Measurements from ENCODE around the gene RIN3.
A peak's percentile ranks its signal among the peaks of the same experiment; 100 is the strongest.

RIN3 gene

DNA sequence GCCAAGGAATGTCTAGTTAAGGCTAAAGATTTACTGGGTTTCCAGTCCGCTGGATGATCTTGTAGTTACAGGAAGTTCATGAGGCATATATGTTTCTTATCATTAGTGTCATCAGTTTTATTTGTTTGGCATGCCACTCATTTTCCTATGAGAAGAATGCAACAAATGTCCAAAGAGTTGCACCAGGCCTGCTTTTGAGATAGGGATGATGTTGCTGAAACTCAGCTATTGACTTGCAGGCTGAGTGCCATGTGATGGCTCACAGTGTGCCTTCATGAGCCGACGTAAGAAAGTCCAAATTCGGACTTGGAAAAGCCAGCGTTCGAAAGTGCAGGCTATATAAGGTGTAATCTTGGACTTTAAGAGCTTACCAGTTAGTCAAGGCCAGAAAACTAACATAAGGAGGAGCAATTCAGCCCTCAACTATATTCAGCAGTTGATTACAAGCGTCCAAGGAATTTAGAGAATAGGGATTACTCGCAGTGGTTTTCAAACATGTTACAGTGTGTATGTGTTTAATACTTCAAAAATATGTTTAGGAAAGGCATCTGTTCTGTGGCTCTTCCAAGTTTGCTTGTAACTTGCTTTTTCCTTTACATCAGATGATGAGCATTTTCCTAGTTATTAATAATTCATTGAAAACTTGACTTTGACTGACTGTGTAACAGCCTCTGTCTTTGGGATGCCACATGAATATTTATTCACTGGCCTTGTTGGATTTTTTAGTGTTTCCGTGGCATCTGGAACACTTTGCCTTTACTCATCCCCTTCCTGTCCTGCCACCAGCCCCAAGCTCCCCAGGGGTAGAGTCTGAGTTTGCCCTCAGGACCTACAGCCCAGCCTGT, 133.6 kb downstream of the RIN3 start:
- DNase-seq (ENCODE audit: low spot score), result peak; percentile 75

DNA sequence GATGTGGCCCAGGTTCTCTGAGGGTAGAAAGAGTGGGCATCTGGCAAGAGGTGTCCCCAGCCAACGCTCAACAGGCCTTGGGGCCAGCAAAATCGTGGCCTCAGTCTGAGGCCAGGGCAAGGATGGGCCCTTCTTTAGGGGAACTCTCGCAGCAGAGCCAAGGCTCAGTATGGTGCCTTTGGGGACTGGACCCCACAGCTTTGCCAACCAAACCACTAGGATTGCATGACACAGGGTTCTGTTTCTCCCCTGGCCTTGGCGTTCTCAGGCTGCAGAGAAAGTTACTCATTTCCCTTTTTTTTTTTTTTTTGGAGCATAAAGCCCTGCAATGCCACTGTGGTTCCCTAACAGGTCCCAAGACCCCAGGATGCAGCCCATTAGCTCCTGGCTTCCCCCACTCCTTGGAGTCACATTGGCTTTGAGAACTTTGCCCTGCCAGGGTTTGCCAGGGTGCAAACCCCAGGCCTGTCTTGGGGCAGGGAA, 134.3 kb downstream of the RIN3 start:
- peak; percentile 67 for DNase-seq (ENCODE audit: low spot score)

DNA sequence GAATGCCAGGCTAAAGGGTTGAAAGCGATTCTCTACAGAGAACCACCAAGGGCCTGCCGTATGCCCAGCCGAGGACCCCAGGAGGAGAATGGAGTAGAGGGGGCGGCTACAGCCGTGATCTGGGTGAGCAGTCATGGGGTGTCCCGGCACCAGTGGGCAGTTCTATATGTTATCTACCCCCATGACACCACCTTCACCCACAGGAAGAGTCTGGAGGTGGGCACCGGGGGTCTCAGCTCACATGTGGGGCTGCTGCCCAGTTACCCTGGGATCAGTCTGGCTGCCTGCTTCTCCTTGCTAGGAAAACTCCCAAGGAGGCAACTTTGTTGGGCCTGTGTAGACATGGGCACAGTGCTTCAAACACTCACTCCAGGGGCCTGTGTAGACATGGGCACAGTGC, 135.5 kb downstream of the RIN3 start:
- DNase-seq (ENCODE audit: low spot score), result no peak

DNA sequence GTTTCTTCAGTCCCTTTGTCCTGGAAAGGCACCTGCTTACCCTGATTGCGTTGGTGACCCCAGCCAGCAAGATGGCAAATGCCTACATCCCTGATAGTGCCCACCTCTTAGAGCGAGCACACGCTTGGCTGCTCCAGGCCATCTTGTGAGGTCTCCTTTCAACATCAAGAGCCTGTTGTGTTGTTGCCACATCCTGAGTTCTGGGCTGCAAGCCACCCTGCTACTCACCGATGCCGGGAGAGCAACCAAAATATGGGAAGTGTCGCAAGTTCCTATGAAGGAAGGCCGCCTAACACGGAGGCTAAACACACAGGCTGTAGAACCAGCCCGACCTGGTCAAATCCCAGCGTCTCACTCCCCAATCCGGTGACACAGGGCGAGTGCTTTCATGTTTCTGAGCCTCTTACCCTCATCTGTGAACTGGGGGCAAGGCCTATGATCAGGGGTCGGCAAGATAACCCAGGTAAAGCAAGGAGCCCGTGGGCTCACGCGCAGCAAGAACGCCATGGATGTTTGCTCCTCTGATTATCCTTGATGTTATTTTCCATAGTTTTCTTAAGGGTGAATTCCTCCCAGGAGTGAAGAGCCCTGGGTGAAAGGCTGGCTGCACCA, 136.5 kb downstream of the RIN3 start:
- DNase-seq (ENCODE audit: low spot score), result peak; percentile 76

DNA sequence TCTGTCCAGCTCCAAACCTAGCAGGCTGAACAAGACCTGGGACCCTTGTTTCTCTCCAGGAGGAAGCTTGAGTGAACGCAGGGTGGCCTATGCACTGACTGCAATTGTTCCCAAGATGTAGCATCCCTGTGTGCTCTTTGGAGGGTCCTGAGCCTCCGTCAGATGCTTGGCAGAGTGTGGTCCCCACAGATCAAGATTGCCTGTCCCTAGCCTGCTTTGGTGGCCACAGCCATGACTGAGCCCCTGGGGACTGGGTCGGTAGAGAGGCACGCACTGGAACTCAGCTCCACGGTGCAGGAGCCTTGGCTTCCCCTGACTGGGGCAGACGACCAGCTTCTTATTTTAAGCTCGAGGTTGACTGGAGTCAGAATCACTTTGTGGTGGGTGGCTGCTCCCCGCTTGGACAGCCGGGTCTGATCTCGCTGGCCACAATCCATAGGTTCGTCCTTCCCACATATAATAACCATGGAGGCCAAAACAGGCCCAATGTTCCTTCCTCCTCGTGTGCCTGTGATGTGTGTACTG, 137.1 kb downstream of the RIN3 start:
- DNase-seq (ENCODE audit: low spot score), result no peak

DNA sequence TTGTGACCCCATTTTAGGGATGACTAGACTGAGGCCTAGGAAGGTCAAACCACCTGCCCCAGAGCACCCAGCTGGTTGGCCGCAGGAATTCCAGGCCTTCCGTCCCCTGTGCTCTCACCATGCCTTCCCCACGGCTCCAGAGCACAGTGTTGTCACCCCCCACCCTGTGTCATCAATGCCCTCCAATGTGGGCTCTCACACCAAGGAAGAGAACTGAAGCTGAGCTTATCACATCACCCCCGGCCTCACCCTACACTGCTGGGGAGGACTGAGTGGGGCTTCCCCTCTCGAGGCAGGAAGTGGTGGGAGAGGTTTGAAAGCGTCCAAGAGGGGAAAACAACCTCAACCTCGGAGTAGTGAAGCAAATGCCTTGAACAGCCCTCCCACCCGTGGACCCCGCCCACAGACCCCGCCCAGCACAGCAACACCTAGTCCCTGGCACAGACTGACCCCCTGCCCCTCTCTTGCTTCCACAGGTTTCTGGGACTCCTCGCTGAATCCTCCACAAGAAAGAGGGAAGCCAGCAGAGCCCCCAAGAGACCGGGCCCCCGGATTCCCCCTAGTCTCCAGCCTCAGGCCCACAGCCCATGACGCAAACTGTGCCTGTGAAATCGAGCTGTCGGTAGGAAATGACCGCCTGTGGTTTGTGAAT, 137.7 kb downstream of the RIN3 start:
- no peak for DNase-seq (ENCODE audit: low spot score)

DNA sequence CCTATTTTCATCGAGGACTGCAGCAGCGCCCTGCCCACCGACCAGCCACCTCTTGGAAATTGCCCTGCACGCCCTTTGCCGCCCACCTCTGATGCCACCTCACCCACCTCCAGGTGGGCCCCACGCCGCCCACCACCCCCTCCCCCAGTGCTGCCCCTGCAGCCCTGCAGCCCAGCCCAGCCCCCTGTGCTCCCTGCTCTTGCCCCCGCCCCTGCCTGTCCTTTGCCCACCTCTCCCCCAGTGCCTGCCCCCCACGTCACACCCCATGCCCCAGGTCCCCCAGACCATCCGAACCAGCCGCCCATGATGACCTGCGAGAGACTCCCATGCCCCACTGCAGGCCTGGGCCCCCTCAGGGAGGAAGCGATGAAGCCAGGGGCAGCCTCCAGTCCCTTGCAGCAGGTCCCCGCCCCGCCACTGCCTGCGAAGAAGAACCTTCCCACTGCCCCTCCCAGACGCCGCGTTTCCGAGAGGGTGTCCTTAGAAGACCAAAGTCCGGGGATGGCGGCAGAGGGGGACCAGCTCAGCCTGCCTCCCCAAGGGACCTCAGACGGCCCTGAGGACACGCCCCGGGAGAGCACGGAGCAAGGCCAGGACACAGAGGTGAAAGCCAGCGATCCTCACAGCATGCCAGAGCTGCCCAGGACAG, 138.3 kb downstream of the RIN3 start:
- DNase-seq (ENCODE audit: low spot score), result no peak

DNA sequence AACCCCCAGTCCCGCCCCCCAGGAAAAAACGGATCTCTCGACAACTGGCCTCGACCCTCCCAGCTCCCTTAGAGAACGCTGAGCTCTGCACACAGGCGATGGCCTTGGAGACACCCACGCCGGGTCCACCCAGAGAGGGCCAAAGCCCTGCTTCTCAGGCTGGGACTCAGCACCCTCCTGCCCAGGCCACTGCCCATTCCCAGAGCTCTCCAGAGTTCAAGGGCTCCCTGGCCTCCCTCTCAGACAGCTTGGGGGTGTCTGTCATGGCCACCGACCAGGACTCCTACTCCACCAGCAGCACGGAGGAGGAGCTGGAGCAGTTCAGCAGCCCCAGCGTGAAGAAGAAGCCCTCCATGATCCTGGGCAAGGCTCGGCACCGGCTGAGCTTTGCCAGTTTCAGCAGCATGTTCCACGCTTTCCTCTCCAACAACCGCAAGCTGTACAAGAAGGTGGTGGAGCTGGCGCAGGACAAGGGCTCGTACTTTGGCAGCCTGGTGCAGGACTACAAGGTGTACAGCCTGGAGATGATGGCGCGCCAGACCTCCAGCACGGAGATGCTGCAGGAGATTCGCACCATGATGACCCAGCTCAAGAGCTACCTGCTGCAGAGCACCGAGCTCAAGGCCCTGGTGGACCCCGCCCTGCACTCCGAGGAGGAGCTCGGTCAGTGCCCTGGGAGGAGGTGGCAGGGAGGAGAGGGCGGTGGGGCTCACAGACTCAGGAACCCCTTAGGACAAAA, 139.0 kb downstream of the RIN3 start:
- no peak for DNase-seq (ENCODE audit: low spot score)

DNA sequence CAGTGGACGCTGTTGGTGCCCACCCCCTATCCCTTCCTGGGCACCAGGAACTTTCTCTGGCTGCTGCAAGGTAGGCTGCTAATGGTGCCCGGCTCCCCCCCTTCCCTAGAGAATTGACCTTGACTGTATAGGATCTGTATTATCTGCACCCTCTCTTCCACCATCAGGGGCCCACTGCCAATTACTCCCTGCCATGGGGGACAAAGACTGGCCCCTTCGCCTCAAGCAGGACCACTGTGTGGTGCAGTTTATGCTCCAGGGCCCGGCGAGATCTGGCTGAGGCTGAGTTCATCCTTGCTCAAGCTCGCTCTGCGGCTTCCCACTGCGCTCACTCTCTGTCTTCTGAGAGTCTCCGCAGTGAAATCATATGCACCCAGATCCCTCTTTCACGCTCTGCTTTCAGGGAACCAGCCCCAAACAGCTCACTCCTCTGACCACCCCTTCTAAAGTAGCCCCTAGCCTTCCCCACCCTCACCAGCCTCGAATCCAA, 139.6 kb downstream of the RIN3 start:
- DNase-seq (ENCODE audit: low spot score), result no peak

DNA sequence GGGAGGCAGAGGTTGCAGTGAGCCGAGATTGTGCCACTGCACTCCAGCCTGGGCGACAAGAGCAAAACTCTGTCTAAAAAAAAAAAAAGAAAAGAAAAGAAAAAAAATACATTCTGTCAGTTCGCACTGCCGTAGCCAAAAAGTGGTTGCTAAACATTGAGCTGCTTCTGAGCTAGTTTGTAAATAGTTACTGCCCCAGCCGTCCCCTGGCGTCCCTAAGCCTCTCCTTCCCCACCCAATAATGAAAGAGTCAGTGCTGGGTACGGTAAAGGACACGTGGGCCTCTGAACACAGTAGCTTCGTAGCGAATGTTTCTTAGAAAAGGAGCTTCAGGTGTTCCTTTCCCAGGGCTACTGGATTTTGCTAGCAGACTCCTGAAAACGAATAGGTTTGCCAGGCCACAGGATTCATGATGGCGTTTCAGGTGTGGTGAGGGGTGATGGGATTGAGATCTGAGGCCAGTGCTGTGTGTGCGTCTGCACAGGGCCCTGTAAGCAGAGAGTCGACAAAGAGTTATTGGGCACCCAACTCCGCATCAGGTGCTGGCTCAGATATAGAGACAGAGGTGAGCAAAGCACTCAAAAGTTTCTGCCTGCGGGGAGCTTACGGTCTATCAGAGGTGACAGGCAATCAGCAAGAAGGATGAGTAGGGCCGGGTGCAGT, 140.8 kb downstream of the RIN3 start:
- no peak for DNase-seq (ENCODE audit: low spot score)

DNA sequence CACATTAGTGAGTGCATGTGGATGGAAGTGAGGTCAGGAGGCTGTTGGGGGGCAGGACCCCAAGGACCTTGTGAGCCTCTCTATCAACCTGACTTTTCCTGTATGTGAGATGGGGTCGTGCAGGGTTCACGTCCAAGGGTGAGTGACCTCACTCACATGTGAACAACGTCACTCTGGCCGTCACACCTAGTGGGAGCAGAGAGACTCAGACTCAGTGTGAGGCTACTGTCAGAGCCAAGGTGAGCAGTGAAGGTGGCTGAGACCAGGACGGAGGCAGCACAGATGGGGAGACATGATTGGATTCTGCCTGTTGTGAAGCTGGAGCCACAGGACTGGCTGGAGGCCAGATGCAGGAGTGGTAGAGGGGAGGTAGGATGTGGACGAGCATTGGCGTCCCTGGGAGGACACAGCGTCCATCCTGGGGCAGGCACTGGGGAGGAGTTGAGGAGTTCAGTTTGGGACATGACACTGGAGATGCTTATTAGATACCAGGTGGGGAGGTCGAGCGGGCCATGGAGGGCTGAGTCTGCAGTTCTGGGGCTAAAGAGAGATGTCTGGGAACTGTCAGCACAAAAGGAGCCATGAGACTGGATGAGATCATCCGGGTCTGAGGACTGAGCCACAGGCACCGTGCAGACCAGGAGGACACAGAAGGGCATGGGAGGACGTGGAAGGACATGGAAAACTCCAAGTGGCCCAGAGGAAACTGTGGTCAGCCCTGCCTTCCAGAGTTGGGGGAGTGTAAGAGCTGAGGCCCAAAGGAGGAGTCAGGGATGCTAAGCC, 142.0 kb downstream of the RIN3 start:
- no peak for DNase-seq (ENCODE audit: low spot score)

DNA sequence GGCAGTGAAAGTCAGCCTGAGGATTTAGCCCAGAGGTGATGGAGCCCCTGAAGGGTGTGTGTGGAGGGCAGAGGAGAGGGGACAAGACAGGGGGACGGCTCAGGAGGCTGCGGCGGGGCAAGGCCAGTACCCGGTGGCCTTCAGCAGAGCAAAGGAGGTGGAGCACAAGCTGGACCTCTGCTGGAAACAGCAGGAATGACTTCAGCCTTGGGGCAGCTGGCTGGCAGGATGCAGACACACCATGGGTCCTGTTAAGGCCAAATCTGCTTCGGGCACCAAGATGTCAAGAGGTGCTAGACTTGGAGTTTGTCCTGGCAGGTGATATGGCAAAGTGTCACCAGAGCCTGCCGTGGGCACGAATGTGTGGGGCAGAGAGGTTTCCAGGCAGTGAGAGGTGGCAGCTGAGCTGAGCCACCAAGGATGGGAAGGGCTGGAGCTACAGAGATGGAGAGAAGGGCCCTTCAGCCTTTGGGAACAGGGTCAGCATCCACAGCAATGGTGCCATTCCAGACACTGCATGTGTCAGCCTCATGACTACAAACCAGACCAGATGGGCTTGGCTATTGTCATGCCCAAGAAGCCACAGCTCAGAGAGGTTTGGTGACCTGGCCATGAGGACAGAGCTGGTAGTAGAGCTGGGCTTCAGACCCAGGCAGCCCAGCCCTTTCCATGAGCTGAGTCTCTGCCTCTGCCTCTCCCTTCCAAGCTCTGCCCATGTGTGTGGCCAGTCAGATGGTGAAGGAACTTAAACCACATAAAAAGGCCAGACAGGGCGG, 142.9 kb downstream of the RIN3 start:
- no peak for DNase-seq (ENCODE audit: low spot score)

DNA sequence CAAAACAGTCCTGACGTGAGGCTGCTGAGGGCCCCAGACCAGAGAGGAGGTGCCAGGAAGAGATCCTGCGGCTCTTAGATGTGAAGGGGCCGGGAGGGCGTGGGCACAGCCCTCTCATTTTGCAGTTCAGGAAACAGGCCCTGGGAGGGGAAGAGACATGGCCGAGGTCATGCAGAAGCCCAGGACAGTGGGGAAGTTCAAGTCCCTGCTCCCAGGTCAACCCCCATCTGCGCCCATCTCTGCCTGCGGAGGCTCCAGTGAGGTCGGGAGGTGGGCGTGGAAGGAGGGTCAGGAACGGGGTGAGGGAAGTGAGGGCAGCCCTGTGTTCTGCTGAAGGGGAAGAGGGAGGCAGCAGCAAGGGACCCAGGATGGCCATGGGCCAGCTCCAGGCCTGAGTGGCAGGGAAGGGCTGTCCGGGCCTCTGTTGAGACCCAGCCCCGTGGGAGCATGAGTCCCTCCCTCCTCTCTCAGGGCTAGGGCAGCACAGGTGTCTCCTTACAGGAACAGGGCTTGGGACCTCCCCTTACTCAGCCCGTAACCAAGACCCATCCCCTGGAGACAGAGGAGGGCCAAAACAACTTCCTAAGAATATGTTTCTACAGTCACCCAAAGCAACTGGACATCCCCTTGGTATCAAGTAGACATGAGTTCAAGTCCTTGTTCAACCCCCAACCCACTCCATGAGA, 144.0 kb downstream of the RIN3 start:
- no peak for DNase-seq (ENCODE audit: low spot score)

DNA sequence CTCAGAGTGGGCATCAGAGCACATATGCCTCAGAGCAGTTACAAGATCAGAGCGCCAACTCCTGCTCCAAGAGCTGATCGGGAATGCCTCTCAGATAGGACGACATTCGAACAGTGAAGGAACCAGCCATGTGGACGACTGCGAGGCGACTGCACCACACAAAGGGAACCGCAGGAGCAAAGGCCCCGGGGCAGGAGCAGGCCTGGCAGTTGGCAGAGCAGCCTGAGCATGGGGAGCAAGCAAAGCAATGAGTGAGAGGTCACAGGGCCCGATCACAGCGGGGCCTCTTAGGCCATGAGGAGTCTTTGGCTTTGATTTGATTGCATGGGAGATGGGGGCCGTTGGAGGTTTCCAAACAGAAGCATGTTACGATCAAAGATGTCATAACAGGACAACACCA, 144.6 kb downstream of the RIN3 start:
- DNase-seq (ENCODE audit: low spot score), result no peak

DNA sequence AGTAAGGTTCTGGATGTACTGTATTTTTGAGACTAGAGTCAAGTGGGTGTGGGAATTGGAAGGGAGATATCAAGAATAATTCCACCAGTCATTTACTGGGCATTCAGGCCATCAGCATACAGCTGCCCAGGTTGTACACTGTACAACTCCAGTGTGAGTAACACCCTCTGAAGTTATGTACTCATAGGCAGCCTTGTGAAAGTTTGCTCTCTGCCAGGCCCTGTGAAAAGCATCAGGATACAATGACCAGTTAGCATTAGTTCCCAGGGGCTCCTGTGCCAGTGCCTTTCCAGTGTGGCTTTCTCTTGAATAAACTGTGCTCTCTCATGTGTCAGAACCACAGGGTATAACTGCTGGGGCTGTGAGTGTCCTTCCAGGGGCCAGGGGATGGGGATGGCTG, 145.1 kb downstream of the RIN3 start:
- no peak for DNase-seq (ENCODE audit: low spot score)

DNA sequence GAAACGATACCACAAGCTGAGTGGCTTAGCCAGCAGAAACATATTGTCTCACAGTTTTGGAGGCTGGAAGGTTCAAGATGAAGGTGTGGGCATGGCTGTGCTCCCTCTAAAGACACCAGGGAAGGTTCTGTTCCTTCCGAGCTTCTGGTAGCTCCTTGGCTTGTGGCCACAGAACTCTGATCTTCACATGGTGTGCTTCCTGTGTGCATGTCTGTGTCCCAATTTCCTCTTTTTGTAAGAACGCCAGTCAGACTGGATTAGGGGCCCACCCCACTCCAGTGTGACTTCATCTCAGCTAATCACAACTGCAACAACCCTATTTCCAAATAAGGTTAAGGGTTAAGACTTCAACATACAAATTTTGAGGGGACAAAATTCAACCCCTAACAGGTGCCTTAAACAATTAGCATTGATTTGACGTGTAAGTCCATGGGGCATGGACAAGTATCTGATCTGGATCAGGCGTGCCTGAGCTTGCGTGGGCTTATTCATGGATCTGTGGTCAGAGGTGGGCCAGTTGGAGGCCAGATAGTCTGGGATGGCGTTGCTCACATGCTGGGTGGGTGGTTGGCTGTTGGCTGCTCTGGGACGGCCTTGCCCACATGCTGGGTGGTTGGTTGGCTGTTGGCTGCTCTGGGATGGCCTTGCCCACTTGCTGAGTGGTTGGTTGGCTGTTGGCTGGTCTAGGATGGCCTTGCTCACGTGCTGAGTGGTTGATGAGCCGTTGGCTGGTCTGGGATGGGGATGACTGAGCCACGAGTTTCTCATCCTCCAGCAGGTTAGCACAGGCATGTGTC, 146.4 kb downstream of the RIN3 start:
- DNase-seq (ENCODE audit: low spot score), result no peak

DNA sequence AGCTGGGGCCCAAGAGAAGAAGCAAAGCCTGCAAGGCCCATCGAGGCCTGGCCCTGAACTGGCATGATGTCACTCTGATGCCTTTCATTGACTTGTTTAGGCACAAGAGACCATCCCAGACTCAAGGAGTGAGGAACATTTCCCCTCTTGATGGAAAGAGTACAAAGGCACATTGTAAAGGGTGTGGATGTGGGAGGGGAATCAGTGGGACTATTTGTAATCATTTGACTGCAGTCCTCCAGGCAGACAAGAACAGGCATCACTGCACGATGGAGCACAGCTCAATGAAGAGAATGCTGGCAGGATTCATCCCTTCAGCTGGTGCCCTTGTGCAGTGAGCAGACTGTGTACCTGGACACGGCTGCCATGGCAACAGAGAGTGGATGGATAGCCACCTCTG, 147.0 kb downstream of the RIN3 start:
- DNase-seq (ENCODE audit: low spot score), result no peak

DNA sequence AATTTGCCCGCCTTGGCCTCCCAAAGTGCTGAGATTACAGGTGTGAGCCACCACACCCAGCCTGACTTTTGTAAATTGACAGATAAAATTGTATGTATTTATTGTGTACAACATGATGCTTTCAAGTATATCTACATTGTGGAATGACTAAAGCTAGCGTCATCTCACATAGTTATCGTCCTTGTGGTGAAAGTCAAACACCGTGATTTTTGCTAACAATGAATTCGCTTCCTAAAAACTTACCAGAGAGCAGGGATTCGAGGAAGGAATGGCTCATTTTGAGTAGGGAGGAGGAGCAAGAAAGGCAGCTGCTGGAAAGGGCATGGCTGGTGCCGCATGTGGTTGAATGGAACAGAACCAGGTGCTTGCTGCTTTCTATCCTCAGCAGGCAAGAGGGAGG, 149.5 kb downstream of the RIN3 start:
- DNase-seq (ENCODE audit: low spot score), result no peak
